Stimulated activated CD4-positive, alpha-beta T cell treated with anti-CD3 and anti-CD28 coated beads, Interleukin-2, amount 100 ng/mL, for 48 hours (primary cell): Measurements from ENCODE around the gene RSF1.
A peak's percentile ranks its signal among the peaks of the same experiment; 100 is the strongest.
"Not testable (repeated sequence)": the region's sequence is repeated elsewhere in the genome, so short reads cannot be mapped to it uniquely, and the experiment has no call there.

Experiments
- DNase-seq, 2 donors: peaks; one replicate each; pipeline ENCODE4 v3.0.0-alpha.2; 2020

RSF1 gene, protein sequence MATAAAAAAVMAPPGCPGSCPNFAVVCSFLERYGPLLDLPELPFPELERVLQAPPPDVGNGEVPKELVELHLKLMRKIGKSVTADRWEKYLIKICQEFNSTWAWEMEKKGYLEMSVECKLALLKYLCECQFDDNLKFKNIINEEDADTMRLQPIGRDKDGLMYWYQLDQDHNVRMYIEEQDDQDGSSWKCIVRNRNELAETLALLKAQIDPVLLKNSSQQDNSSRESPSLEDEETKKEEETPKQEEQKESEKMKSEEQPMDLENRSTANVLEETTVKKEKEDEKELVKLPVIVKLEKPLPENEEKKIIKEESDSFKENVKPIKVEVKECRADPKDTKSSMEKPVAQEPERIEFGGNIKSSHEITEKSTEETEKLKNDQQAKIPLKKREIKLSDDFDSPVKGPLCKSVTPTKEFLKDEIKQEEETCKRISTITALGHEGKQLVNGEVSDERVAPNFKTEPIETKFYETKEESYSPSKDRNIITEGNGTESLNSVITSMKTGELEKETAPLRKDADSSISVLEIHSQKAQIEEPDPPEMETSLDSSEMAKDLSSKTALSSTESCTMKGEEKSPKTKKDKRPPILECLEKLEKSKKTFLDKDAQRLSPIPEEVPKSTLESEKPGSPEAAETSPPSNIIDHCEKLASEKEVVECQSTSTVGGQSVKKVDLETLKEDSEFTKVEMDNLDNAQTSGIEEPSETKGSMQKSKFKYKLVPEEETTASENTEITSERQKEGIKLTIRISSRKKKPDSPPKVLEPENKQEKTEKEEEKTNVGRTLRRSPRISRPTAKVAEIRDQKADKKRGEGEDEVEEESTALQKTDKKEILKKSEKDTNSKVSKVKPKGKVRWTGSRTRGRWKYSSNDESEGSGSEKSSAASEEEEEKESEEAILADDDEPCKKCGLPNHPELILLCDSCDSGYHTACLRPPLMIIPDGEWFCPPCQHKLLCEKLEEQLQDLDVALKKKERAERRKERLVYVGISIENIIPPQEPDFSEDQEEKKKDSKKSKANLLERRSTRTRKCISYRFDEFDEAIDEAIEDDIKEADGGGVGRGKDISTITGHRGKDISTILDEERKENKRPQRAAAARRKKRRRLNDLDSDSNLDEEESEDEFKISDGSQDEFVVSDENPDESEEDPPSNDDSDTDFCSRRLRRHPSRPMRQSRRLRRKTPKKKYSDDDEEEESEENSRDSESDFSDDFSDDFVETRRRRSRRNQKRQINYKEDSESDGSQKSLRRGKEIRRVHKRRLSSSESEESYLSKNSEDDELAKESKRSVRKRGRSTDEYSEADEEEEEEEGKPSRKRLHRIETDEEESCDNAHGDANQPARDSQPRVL (N-terminal part only)

DNA sequence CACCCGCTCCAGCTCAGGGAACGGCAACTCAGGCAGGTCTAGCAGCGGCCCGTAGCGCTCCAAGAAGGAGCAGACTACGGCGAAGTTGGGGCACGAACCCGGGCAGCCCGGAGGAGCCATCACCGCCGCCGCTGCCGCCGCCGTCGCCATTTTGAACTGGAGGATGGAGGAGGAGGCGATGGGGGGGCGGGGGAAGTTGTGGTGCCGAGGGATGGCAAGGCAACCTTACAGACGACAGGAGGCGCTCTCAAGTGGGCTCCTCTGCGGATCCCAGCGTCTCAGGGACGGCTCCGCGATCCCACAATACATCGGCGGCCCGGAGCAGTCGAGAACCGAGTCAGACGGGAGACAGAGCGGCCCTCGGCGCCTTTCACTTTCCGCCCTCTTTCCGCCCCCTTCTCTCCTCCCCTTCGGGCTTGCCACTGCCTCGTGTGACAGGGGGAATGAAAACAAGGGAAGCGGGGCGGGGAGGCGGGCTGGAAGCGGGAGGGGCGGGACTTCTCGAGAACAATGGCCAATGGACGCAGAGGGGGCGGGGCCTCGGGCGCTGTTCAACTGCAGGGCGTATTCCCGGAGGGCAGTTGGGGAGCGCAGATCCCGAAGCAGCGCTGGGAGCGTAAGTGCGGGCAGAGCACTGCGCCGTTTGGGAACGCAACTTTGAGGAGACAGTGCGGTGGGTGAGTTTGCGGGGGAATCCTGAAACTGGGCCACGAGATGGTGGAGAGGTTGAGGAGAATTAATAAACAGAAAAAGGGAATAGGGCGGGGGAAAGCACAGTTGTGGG, at the start of gene RSF1, which contains the start of gene AAMDC:
Gene RSF1 (minus strand): TSS at position 158 of the 784 bp plus-strand sequence. CDS start 8 bp downstream, at position 150.
Gene AAMDC (plus strand): TSS at position 580 of the 784 bp plus-strand sequence. CDS start 21,353 bp downstream, outside the sequence.
- peak; percentile 95 for DNase-seq

DNA sequence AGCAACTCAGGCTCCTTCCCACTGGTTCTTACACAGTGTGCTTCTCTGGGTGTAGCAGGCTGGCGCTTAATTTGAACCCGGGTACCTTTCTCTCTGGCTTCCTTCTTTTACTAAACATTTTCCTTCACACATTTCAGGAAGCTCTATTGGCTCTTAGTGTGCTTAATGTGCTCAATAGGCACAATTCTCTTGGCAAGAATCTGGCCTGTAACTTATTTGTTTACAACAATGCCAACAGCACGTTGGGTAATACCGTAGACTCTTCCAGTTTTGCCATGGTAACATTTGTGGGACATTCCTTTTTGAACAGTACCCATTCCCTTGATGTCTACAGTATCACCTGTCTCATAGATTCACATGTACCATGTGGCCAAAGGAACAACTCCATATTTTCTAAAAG, 48.2 kb upstream of the RSF1 start:
- no peak for DNase-seq

DNA sequence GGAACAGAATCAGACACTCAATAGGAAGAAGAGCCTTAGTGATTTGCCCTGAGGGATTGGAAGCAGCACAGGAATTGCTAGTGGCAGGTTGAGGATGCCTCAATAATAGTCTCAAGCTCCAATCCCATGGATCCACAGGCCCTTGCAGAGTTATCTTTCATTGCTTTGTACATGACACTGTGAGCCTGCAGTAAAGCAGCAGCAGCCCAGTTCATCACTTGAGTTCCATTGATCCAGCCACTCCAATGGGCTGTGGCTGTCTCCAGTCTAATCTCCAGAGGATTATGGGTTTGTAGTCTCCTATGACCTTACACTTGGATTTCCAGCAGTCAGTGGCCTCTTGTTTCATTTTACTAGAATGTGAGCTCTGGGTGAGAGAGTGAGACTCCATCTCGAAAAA, 45.8 kb upstream of the RSF1 start:
- DNase-seq = no peak

DNA sequence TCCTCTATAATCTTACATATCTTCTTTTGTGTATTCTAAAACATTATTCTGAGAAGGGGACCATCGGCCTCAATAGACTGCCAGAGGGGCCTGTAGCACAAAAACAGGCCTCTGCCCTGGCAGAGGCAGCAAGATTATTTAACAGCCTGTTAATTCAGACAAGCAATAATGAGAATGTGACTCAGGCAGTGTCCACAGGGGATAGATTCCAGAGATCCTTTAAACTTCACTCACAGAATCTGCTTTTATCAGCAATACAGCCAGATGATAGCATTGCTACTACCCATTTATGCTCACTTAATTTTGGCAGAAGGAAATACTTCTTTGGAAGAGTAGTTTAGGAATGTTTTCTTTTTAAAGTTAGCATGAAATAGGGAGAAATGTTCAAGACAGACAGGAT, 45.3 kb upstream of the RSF1 start:
- DNase-seq = no peak

DNA sequence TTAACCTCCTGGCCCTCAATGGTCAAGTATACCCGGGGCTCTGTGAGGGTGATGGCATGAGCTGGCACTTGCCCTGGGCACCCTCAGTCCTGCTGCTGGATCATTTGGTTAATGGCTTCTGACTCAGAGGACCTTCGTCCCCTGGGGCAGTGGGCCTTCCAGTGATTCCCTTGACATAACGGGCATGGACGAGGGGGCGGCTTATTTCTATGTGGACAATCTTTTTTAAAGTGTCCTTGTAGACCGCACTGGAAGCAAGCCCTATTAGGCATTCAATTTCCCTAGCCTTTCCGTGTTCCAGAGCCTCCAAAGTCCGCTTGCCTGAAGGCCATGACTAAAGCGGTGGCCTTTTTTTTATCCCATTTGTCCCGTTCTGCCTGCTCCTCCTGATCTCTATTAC, 40.9 kb upstream of the RSF1 start:
- not testable (repeated sequence) for DNase-seq

DNA sequence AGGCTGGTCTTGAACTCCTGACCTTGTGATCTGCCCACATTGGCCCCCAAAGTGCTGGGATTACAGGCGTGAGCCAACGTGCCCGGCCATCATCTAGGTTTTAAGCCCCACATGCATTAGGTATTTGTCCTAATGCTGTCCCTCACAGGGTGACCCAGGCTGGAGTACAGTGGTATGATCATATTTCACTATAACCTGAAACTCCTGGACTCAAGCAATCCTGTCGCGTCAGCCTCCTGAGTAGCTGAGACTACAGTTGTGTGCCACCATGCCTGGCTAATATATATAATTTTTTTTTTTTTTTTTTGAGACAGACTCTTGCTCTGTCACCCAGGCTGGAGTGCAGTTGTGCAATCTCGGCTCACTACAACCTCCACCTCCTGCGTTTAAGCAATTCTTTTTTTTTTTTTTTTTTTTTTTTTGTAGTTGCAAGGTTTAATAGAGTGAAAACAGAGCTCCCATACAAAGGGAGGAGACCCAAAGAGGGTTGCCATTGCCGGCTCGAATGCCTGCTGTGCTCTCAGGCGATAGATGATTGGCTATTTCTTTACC, 37.5 kb upstream of the RSF1 start:
- not testable (repeated sequence) for DNase-seq

DNA sequence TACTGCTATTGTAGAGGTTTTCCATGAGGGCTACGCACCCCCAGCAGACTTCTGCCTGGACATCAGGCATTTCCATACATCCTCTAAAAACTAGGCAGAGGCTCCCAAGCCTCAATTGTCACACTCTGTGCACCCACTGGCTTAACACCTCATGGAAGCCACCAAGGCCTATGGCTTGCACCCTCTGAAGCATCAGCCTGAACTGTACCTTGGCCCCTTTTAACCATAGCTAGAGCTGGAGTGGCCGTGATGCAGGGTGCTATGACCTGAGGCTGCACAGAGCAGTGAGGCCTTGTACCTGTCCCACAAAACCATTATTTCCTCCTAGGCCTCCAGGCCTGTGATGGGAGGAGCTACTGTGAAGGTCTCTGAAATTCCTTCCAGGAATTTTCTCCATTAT, 34.3 kb upstream of the RSF1 start:
- no peak for DNase-seq

DNA sequence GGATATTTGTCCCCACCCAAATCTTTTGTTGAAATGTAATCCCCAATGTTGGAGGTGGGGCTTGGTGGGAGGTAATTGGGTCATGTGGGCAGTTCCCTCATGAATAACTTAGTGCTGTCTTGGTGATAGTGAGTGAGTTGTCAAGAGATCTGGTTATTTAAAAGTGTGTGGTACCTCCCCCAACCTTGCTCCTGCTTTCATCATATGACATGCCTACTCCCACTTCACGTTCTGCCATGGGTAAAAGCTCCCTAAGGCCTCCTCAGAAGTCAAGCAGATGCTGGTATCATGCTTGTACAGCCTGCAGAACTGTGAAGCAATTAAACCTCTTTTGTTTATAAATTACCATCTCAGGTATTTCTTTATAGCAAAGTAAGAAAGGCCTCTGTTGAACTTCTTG, 31.0 kb upstream of the RSF1 start:
- no peak for DNase-seq

DNA sequence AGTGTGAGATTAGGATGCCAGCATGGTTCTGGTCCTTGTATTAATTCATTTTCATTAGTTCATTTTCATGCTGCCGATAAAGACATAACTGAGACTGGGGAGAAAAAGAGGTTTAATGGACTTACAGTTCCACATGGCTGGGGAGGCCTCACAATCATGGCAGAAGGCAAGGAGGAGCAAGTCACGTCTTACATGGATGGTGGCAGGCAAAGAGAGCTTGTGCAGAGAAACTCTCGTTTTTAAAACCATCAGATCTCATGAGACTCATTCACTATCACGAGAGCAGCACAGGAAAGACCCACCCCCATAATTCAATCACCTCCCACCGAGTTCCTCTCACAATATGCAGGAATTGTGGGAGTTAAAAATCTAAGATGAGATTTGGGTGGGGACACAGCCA, 23.2 kb upstream of the RSF1 start:
- DNase-seq = not testable (repeated sequence)

DNA sequence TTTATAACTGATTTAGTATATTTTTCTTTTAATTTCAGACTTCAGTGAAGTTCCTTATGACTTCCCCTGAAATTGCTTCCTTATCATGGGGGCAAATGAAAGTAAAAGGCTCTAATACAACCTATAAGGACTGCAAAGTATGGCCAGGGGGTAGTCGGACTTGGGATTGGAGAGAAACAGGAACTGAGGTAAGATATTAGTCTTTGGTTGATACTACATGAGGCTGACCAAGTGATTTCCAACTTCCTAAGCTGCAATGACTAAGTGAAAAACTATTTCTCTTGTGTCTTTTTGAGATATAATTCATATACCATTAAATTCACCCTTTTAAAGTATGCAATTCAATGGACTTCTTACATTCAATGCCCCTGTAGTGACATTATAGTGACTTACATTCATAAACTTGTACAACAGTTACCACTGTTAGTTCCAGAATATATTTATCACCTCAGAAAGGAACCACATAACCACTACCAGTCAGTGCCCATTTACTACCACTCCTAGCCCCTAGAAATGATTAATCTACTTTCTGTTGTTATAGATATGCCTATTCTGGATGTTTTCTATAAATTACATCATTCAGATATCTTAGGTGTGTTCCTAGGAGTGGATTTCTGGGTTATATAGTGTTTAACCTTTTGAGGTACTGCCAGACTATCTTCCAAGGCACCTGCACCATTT, 22.1 kb upstream of the RSF1 start:
- DNase-seq = no peak

DNA sequence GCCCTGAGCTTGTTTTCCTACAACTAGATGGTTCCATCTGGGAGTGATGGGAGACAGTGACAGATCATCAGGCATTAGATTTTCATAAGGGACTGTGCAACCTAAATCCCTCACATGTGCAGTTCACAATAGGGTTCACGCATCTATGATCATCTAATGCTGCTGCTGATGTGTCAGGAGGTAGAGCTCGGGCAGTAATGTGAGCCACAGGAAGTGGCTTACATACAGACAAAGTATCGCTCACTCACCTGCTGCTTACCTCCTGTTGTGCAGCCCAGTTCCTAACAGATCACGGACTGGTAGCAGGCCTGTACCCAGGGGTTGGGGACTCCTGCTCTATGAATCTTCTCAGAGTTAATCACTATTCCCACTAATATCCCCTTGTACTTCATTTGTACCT, 12.8 kb upstream of the RSF1 start:
- DNase-seq = no peak

DNA sequence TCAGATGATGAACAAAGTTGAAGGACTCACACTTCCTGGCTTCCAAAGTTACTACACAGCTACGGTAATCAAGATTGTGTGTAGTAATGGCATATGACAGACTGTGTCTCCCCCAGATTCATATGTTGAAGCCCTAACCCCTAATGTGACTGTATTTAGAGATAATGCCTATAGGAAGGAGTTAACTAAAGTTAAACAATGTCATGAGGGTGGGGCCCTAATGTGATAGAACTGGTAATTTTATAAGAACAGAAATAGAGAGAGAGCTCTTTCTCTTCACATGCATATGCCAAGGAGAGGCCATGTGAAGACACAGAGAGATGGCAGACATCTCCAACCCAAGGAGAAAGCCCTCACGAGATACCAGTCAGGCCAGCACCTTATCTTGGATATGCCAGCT, 8.4 kb upstream of the RSF1 start:
- no peak for DNase-seq

DNA sequence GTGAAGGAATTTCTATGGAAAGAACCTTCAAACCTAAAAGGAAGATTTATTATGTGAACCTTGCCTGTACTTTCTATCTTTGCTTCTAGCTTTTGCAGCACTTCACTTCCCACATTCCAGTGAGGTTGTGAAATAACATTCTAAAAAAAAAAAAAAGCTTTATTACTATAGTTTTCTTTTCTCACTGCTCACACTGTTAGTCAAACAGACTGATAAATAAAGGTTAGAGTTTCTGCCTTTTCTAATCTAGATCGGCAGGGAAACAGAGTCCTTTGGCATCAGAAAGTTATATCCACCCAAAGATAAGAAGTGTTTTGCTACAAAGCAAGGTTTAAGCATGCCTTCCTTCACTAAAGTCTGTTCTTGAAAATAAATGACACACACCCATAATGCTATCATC, 3.3 kb upstream of the RSF1 start:
- no peak for DNase-seq

DNA sequence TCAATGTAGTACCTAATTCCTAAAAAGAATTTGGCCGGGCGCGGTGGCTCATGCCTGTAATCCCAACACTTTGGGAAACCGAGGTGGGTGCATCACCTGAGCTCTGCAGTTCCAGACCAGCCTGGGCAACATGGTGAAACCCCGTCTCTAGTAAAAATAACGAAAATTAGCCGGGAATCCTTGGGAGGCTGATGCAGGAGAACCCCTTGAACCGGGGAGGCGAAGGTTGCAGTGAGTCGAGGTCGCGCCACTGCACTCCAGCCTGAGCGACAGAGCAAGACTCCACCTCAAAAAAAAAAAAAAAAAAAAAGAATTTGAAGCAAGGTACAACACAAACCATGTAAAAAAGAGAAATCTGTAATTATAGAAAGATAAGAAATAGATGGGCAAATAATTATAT, 1.6 kb upstream of the RSF1 start:
- DNase-seq = not testable (repeated sequence)

DNA sequence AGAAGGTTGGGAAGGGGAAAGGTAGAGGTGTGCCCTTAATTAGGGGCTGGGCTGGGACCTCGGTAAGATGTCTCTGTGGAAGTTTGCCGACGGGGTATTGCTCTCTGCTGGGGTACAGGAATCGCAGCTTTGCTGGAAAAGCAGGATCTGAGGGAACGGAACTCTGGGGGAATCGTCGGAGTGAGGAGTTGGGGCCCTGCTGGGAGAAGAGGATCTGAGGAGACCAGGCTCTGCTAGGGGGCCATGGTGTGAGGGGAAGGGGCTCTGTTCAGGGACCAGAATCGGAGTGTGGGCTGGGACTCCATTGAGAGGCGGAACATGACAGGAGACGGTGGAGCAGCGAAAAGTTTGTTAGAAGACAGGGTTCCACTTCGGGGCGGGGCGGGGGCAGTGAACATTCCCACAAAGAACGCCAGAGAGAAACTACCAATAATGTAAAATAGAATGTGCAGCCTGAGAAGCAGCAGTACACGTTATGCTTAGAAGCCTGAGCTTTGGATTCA, 878 bp upstream of the RSF1 start:
- peak; percentile 7 for DNase-seq

DNA sequence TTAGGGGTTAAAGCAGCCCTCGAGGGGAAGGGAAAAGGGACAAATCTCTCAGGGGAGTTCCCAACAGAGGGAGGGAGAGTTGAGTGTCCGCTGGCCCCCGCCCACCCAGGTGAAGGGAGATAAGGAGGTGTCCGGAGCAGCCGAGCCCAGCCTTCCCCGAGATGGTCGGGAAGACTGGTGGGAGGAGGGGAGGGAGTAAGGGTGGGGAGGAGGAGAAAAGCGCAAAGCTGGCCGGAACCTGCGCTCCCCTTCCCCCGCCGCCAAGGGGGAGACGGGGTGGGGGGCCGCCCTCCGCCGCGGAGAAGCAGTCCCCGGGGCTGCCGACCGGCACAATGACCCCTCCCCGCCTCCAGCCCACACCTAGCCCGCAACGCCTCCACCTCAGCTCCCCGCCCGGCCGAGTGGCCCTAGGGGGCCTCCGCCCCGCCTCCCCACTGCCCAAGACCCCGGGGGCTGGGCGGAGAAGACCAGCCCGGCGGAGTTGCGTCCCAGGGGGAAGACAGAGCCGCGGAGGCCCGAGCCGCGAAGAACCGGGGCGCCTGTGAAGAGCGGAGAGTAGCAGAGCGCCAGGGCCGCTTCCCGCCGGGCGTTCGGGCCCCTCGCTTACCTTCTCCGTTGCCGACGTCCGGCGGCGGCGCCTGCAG, 479 bp downstream of the RSF1 start:
- peak; percentile 12 to 25 for DNase-seq

DNA sequence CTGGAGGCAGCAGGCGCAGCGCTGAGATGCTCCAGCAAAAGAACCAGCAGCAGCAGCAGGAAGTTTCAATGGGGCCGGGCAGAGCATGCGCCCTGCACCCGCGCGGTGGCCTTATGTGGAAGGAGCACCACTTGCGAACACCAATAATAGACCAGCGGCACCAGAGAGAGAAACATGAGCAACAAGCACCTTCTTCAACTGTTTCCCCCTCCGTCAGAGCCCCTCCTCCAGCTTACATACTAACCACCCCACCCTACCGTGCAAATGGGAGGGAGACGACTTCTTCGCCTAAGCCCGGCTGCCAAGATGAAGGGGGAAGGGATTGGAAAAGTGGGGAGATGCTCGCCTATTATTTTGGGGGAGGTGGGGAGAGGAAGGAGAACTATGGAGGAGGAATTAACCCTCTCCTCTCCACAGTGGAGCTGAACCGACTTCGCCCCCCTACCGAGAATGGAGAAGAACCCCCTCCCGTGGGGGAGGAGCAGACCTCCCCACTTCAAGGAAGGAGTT, 1.1 kb downstream of the RSF1 start:
- DNase-seq = peak; percentile 68 to 75

DNA sequence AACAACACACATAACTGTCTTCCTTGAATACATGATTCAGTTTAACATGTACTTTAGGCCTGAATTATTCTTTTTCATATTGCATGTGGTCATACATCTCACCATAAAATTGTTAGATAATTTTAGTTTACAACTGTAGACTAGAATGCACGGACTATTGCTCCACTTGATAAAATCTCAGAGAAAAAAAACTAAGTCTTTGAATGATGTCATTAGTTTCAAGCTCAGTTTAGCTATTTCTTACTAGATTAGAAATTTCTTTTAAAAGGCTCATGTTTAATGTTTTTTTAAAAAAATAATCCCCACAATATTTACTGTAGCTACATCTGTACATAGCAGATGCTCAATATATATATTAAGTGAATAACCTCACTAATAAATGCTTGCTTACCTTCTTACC, 5.1 kb downstream of the RSF1 start:
- no peak for DNase-seq

DNA sequence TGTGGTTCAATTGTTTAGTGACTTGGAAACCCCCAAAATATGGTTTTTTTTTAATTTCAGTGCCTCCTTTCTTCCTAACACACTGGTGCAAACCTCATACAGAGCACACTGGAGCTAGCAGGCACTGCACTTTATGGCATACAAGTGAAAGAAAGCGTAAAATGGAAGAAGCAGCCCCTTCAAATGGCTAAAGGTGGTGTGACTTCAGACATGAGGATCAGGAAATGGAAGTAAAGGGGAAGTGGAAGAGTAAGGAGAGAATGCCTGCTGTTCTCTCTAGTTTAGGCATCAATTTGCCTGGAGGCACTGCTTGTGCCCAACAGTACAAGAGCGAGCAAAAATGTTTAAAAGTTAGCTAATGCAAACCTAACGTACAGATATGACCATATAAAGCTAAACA, 5.7 kb downstream of the RSF1 start:
- no peak for DNase-seq

DNA sequence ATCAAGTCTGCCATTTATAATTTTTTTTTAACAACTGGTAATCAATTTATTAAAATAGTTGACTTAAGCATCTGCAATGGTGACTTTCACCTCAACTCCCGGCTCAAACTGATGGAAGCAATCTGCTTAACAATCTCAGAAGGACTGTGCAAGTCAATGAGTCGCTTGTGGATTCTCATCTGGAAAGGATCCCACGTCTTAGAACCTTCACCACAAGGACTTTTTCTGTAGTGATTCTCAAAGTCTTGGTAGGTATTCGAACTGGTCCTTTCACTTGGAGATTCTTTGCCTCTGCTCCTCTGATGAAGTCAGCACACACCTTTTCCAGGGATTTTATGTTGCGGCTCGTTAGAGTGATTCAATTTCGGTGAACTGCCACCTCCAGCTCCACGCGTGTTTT, 7.3 kb downstream of the RSF1 start:
- no peak for DNase-seq
